Chondrocyte (in vitro differentiated cells): ENCODE data around the gene COX7A2L. TPM values are rescaled to one million over a fixed set of nuclear protein-coding genes. Genes with fewer than 3 reads are reported as not detected.

Experiments used
- DNase-seq: peaks from one replicate; pipeline ENCODE4 v3.0.0; 2021; ENCODE audit warnings: mixed read lengths, low spot score
- H3K27ac Mint-ChIP-seq: one replicate; pipeline ENCODE4 v1.8.0; 2021; ENCODE audit warnings: mild to moderate bottlenecking, moderate library complexity, mixed read lengths; ENCODE audit not compliant: unreplicated experiment
- H3K27me3 Mint-ChIP-seq: 2 replicates; pipeline ENCODE4 v1.8.0; 2021; ENCODE audit warnings: low read depth, mixed read lengths
- H3K36me3 Mint-ChIP-seq: 2 replicates; pipeline ENCODE4 v1.8.0; 2021; ENCODE audit warnings: low read depth, mixed read lengths
- H3K4me1 Mint-ChIP-seq: 2 replicates; pipeline ENCODE4 v1.8.0; 2021; ENCODE audit warnings: low read depth, mild to moderate bottlenecking, mixed read lengths
- H3K4me3 Mint-ChIP-seq: one replicate; pipeline ENCODE4 v1.8.0; 2021; ENCODE audit warnings: mild to moderate bottlenecking, moderate library complexity, mixed read lengths; ENCODE audit not compliant: unreplicated experiment
- H3K9me3 Mint-ChIP-seq: 2 replicates; pipeline ENCODE4 v1.8.0; 2021; ENCODE audit warnings: low read depth, mixed read lengths
- total RNA-seq: library from RNA; stranded (reverse); gene quantifications from 3 replicates; pipeline ENCODE4 v1.2.1, GENCODE V29; 2021
- TF ChIP-seq, protein P1 (sequence below): fragments of 200-600 bp; sonication (generic); IDR thresholded peaks from 2 replicates; pipeline ENCODE4 v1.5.0; 2021; ENCODE audit warnings: antibody characterized with exemption, mild to moderate bottlenecking, moderate library complexity

COX7A2L gene
- total RNA-seq, 1 donor from 2014 or later, result 105 TPM

DNA sequence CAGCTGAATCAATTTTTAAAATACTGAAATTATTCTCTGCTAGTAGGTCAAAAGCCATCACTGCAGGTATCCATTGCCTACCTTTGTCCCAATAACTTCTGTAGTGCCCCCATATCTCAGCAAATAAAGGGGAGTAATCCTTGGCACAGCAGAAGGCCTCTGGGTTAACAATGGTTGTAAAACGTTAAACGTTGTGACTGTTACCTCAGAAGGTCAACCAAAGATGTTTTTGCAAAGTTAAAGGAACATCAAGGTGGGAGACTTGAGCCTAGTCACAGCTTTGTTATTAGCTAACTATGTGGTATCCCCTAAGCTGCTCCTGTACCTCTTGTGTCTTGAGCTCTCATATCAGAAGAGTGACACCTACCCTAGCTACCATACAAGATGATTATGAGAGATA is 60.5 kb downstream of the COX7A2L start:
- no peak overlapping the region for H3K27ac Mint-ChIP-seq

More for the DNA sequence above, 60.5 kb downstream of the COX7A2L start:
- no peaks in the 10 kb centered on the region for H3K27me3 Mint-ChIP-seq
- no peak overlapping the region for H3K4me3 Mint-ChIP-seq
- peaks cover 12% of the 10 kb centered on the region for H3K4me1 Mint-ChIP-seq
- no peak for DNase-seq
- no peaks in the 10 kb centered on the region for H3K9me3 Mint-ChIP-seq
- peaks cover 23% of the 10 kb centered on the region for H3K36me3 Mint-ChIP-seq
- TF ChIP-seq, protein P1, sequence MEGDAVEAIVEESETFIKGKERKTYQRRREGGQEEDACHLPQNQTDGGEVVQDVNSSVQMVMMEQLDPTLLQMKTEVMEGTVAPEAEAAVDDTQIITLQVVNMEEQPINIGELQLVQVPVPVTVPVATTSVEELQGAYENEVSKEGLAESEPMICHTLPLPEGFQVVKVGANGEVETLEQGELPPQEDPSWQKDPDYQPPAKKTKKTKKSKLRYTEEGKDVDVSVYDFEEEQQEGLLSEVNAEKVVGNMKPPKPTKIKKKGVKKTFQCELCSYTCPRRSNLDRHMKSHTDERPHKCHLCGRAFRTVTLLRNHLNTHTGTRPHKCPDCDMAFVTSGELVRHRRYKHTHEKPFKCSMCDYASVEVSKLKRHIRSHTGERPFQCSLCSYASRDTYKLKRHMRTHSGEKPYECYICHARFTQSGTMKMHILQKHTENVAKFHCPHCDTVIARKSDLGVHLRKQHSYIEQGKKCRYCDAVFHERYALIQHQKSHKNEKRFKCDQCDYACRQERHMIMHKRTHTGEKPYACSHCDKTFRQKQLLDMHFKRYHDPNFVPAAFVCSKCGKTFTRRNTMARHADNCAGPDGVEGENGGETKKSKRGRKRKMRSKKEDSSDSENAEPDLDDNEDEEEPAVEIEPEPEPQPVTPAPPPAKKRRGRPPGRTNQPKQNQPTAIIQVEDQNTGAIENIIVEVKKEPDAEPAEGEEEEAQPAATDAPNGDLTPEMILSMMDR, result no peak

Other genes starting within 250 kb of the COX7A2L start
- 49.5 to 50.0 TPM (median 49.9 TPM) in 3 replicates for gene EML4, start 191.9 kb downstream of the COX7A2L start, total RNA-seq
- gene KCNG3, start 132.8 kb upstream of the COX7A2L start, total RNA-seq, result 0.05 TPM in 1 of 3 replicates, not detected in the others
- 39.1 to 46.8 TPM (median 39.3 TPM) in 3 replicates for gene MTA3, start 207.4 kb upstream of the COX7A2L start, total RNA-seq